NCI-H82 treated with DMSO at 0.1 percent for 48 hours (cell line): ENCODE measurements around the gene MAP4K1.

Source experiments
- DNase-seq: peaks from one replicate; lab custom pipeline; 2025; ENCODE audit not compliant: unreplicated experiment; lab: John Stamatoyannopoulos, UW

MAP4K1 gene

GRCh38 chr19:38617764-38618589, at the start of gene MAP4K1:
Gene MAP4K1 (minus strand): TSS chr19:38617953. CDS start chr19:38617895, 58 bp downstream.
- peak; percentile 50 for DNase-seq

GRCh38 chr19:38666663-38667511, 49.1 kb upstream of the MAP4K1 start:
- DNase-seq, result no peak

GRCh38 chr19:38665950-38666662, 48.4 kb upstream of the MAP4K1 start:
- no peak for DNase-seq

- no peak for DNase-seq
Observed at GRCh38 chr19:38665219-38665931, 47.6 kb upstream of the MAP4K1 start.

GRCh38 chr19:38664503-38665211, 46.9 kb upstream of the MAP4K1 start:
- no peak for DNase-seq

- no peak for DNase-seq
Observed at GRCh38 chr19:38663957-38664502, 46.3 kb upstream of the MAP4K1 start.

- no peak for DNase-seq
Observed at GRCh38 chr19:38663156-38663651, 45.5 kb upstream of the MAP4K1 start.

- no peak for DNase-seq
Observed at GRCh38 chr19:38662537-38663155, 44.9 kb upstream of the MAP4K1 start.

- no peak for DNase-seq
Observed at GRCh38 chr19:38661996-38662395, 44.2 kb upstream of the MAP4K1 start.

GRCh38 chr19:38661136-38661535, 43.4 kb upstream of the MAP4K1 start:
- no peak for DNase-seq

- DNase-seq, result no peak
Observed at GRCh38 chr19:38660724-38661123, 43.0 kb upstream of the MAP4K1 start.

GRCh38 chr19:38658462-38659306, 40.9 kb upstream of the MAP4K1 start:
- no peak for DNase-seq

GRCh38 chr19:38657633-38658222, 40.0 kb upstream of the MAP4K1 start:
- DNase-seq, result no peak

GRCh38 chr19:38656171-38656981, 38.6 kb upstream of the MAP4K1 start:
- DNase-seq, result no peak

GRCh38 chr19:38655148-38655824, 37.5 kb upstream of the MAP4K1 start:
- DNase-seq, result no peak

- DNase-seq, result peak; percentile 59
Observed at GRCh38 chr19:38654628-38655055, 36.9 kb upstream of the MAP4K1 start.
